GM23338 (cell line): ENCODE results near the gene LZTS3. TPM values are rescaled to one million over a fixed set of nuclear protein-coding genes. Genes with fewer than 3 reads are reported as not detected.

ENCODE experiments used
- ATAC-seq: fragments of 200-7000 bp; cut with Tn5 transposase; 3 replicates; pipeline ENCODE4 v1.9.1; 2020
- DNase-seq: peaks from one replicate; pipeline ENCODE4 v3.0.0-alpha.2; 2015; ENCODE audit warnings: low spot score
- H2AFZ ChIP-seq: fragments of 200-600 bp; sonication (generic); 2 replicates; pipeline ENCODE4 v1.8.0; 2016; ENCODE audit warnings: antibody characterized with exemption, mild to moderate bottlenecking, moderate library complexity
- H3F3A ChIP-seq: fragments of 200-600 bp; sonication (generic); replicated peaks from 2 replicates; pipeline ENCODE4 v1.8.0; 2017; ENCODE audit warnings: antibody characterized with exemption, mixed run types, low read depth
- H3K27ac ChIP-seq: fragments of 200-600 bp; sonication (generic); 2 replicates; pipeline ENCODE4 v1.6.1; 2016; ENCODE audit warnings: low read depth
- H3K27me3 ChIP-seq: fragments of 200-600 bp; sonication (generic); 2 replicates; pipeline ENCODE4 v1.8.0; 2016; ENCODE audit warnings: mild to moderate bottlenecking, mixed run types, moderate library complexity; ENCODE audit not compliant: insufficient read depth
- H3K36me3 ChIP-seq: fragments of 200-600 bp; sonication (generic); 2 replicates; pipeline ENCODE4 v1.8.0; 2016; ENCODE audit warnings: mild to moderate bottlenecking; ENCODE audit not compliant: insufficient read depth
- H3K4me1 ChIP-seq: fragments of 200-600 bp; sonication (generic); 2 replicates; pipeline ENCODE4 v1.8.0; 2016; ENCODE audit warnings: mild to moderate bottlenecking, moderate library complexity; ENCODE audit not compliant: insufficient read depth
- H3K4me2 ChIP-seq: fragments of 200-600 bp; sonication (generic); 2 replicates; pipeline ENCODE4 v1.7.1; 2017; ENCODE audit warnings: mixed run types
- H3K4me3 ChIP-seq: fragments of 200-600 bp; sonication (generic); 2 replicates; pipeline ENCODE4 v1.6.1; 2016; ENCODE audit warnings: mixed run types
- H3K79me2 ChIP-seq: fragments of 200-600 bp; sonication (generic); replicated peaks from 2 replicates; pipeline ENCODE4 v1.8.0; 2017; ENCODE audit warnings: mild to moderate bottlenecking; ENCODE audit not compliant: insufficient read depth
- H3K9me2 ChIP-seq: fragments of 200-600 bp; sonication (generic); 2 replicates; pipeline ENCODE4 v1.8.0; 2017; ENCODE audit not compliant: insufficient read depth
- H4K20me1 ChIP-seq: fragments of 200-600 bp; sonication (generic); replicated peaks from 2 replicates; pipeline ENCODE4 v1.8.0; 2017; ENCODE audit warnings: mild to moderate bottlenecking; ENCODE audit not compliant: insufficient read depth
- H3K27ac Mint-ChIP-seq: 2 replicates; pipeline ENCODE4 v1.8.0; 2020; ENCODE audit warnings: inconsistent platforms, mild to moderate bottlenecking, moderate library complexity, mixed read lengths
- H3K27me3 Mint-ChIP-seq: 3 replicates; pipeline ENCODE4 v1.8.0; 2022; ENCODE audit warnings: low read depth, mild to moderate bottlenecking, moderate library complexity, mixed read lengths, inconsistent platforms; ENCODE audit not compliant: insufficient read depth, poor library complexity
- H3K36me3 Mint-ChIP-seq: 3 replicates; pipeline ENCODE4 v1.8.0; 2021; ENCODE audit warnings: low read depth, mild to moderate bottlenecking, inconsistent platforms, moderate library complexity, mixed read lengths
- H3K4me1 Mint-ChIP-seq: 3 replicates; pipeline ENCODE4 v1.8.0; 2020; ENCODE audit warnings: mild to moderate bottlenecking, inconsistent platforms, mixed read lengths
- H3K4me3 Mint-ChIP-seq: 3 replicates; pipeline ENCODE4 v1.8.0; 2021; ENCODE audit warnings: moderate library complexity, mild to moderate bottlenecking, inconsistent platforms, mixed read lengths
- H3K9me3 Mint-ChIP-seq: 3 replicates; pipeline ENCODE4 v1.8.0; 2020; ENCODE audit warnings: moderate library complexity, mild to moderate bottlenecking, inconsistent platforms, mixed read lengths
- ETS1 ChIP-seq: IDR thresholded peaks from 2 replicates; pipeline ENCODE4 v1.6.1; 2016; ENCODE audit warnings: antibody characterized with exemption
- EZH2phosphoT487 ChIP-seq: fragments of 200-600 bp; sonication (generic); IDR thresholded peaks from one replicate; pipeline ENCODE4 v1.8.1; 2018; ENCODE audit warnings: antibody characterized with exemption; ENCODE audit not compliant: unreplicated experiment
- STAT1 ChIP-seq: IDR thresholded peaks from one replicate; pipeline ENCODE4 v1.6.1; 2016; ENCODE audit warnings: antibody characterized with exemption; ENCODE audit not compliant: unreplicated experiment
- ZNF114 ChIP-seq: fragments of 250-450 bp; sonication (Bioruptor Pico); IDR thresholded peaks from 2 replicates; pipeline ENCODE4 v1.5.0; 2020; ENCODE audit warnings: mild to moderate bottlenecking, moderate library complexity
- ZNF462 ChIP-seq: fragments of 250-450 bp; sonication (Bioruptor Pico); IDR thresholded peaks from 2 replicates; pipeline ENCODE4 v1.5.0; 2020; ENCODE audit warnings: mild to moderate bottlenecking, moderate library complexity
- polyA plus RNA-seq: library from polyadenylated mRNA; unstranded; fragments of >200 nt; fragmentation: Nextera tagmentation; extraction: Ambion mirVana; gene quantifications from 2 replicates; pipeline ENCODE4 v1.2.1, GENCODE V29; 2016
- total RNA-seq: library from RNA; depleted of rRNA; stranded (reverse); fragments of >200 nt; shearing (Covaris generic); gene quantifications from 2 replicates; pipeline ENCODE4 v1.2.3, GENCODE V29; 2014

Gene LZTS3
- total and polyA plus RNA-seq, 2 experiments from 2014 or later = 9.7 to 40.7 TPM

- H3K4me1 ChIP-seq = peaks cover 25% of the 10 kb centered on the region
- no peaks in the 10 kb centered on the region; the same call in 2 of the 3 replicates for H3K9me3 Mint-ChIP-seq
- peak overlapping the region; percentile 73 for H3K4me3 ChIP-seq
- H4K20me1 ChIP-seq = no peaks in the 10 kb centered on the region
- no peak overlapping the region for H3K27ac Mint-ChIP-seq
- peaks cover 8% of the 10 kb centered on the region; the same call in 1 of the 3 replicates for H3K36me3 Mint-ChIP-seq
- H3K27me3 Mint-ChIP-seq = peaks cover 19% of the 10 kb centered on the region
- peak overlapping the region; percentile 88 for H3K4me2 ChIP-seq
- H3K4me1 Mint-ChIP-seq = peaks cover 43% of the 10 kb centered on the region
- no peak for DNase-seq
- H3K9me2 ChIP-seq = no peaks in the 10 kb centered on the region
- H3K36me3 ChIP-seq = no peaks in the 10 kb centered on the region
- no peak for ATAC-seq
- H3K27ac ChIP-seq = no peak overlapping the region
- peaks cover 15% of the 10 kb centered on the region for H3K79me2 ChIP-seq
- peaks cover 4% of the 10 kb centered on the region; the same call in 1 of the 2 replicates for H3K27me3 ChIP-seq
- H3F3A ChIP-seq = 0 out of 2 replicates have a peak, but pooled peaks cover 13% of the 10 kb centered on the region
- H3K4me3 Mint-ChIP-seq = peak overlapping the region; percentile 78
- TF ChIP-seq EZH2phosphoT487 (no peak), ZNF462 (CRISPR knock-in tag) (no peak), STAT1 (no peak), ETS1 (no peak), ZNF114 (CRISPR knock-in tag) (no peak)
- H2AFZ ChIP-seq = no peak overlapping the region
Measured at GRCh38 chr20:3172126-3172932, 1.0 kb downstream of the LZTS3 start.
